Spleen (tissue), 7 donors: ENCODE data around the gene DNAAF1.
A peak's percentile ranks its signal among the peaks of the same experiment; 100 is the strongest.

Experiments used
- CTCF ChIP-seq, 11 experiments: fragments of 200-600 bp in 7 of 11; fragments of 450-650 bp in 4 of 11; sonication (generic) in 4 of 11; IDR thresholded peaks in 8 of 11; conservative IDR thresholded peaks in 3 of 11; 1 replicate in 7 of 11; 2 replicates in 4 of 11; pipeline versions ENCODE4 v1.4.0 to v1.8.0; 2016 to 2021; ENCODE audit warnings: antibody characterized with exemption in 11 of 11, inconsistent platforms in 4 of 11, mild to moderate bottlenecking in 1 of 11
- POLR2A ChIP-seq, 3 donors: fragments of 450-650 bp; IDR thresholded peaks; one replicate each; pipeline ENCODE4 v1.5.1; 2017; ENCODE audit warnings: antibody characterized with exemption in 3 of 3, mild to moderate bottlenecking in 1 of 3
- POLR2AphosphoS5 ChIP-seq, 3 donors: sonication (generic); formaldehyde crosslinking; IDR thresholded peaks; one replicate each; pipeline ENCODE4 v1.5.1; 2017; ENCODE audit warnings: antibody characterized with exemption in 3 of 3
- donor health status: DM: no; HTN: no; CAD: no; lungs with moderate emphysema.
- donor health status: DM: no; HTN: no; CAD: no.
- donor health status: DM: no; HTN: no; CAD: no.

DNA sequence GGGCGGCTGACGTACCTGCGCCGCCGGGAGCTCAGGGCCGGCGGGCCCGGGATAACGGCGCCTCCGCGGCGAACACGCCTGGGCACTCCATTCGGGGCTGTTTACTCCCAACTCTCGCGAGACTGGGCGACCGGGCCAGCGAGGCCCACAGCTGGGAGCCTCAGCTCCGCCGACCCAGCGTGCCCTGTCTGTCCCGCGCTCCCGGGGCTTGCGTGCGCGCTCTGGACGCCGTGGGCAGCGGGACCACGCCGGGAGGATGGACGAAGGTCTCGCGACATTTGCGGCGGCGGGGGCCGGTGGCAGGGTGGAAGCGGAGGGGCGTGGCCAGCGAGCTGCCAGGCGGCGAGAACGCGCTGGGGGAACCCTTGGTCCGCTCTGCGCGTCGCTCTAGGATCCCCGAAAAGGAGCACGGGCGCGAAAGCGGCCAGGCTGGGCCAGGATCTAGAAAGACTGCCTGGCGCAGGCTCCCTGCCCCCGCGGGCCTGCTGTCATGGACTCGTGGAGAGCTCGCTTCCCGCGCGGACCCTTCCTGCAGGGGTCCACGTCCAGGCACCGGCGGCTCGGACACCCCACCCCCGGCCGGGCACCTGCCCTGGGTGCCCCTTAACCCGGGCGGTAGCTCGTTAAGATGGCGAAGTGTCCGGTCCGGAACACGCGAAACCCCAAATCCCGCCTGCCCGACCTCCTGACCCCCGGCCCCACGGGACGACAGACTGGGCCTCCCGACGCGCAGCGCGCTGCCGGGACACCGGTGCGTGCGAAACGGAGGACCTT, 28.2 kb upstream of the DNAAF1 start, which contains the start of gene MBTPS1:
- peak in 7 of 11 experiments; percentile 5 to 51 (median 43) for TF ChIP-seq CTCF (IDR thresholded peaks at IDR 0.05 in 8 of 11, conservative IDR thresholded peaks at IDR 0.05 in 3 of 11)
- TF ChIP-seq POLR2A (IDR thresholded peaks at IDR 0.05), result peak in 1 of 3 donors; percentile 64
- TF ChIP-seq POLR2AphosphoS5 (IDR thresholded peaks at IDR 0.05), result peak; percentile 93 to 96 (median 94)
